ENCODE results near the gene GAL3ST3.

GAL3ST3 gene

DNA sequence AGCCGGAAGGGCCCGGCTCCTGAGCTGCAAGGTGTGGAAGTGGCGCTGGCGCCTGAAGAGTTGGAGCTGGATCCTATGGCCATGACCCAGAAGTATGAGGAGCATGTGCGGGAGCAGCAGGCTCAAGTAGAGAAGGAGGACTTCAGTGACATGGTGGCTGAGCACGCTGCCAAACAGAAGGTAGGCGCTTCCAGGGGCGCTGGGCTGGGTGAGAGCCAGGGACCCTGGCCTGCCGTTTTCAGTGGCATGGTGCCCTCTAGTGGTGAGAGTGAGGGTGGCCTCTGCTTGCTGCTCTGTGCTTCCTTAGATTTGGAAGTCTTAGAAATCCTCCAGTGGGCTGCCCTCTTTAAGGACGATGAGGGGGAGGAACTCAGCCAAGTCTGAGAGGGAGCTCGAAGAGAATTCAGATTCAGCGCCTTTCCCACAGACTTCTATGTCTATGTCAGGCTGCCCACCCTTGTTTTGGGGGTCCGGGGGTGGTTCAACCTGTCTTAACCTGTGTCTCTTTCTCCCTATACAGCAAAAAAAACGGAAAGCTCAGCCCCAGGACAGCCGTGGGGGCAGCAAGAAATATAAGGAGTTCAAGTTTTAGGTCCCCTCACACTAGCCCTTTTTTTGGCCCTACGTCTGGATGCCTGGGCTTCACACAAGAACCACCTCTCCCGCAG lies 19.3 kb upstream of the GAL3ST3 start:
- Histone ChIP-seq H3K4me1 (ENCODE audit: control insufficient read depth, insufficient read depth, low read length) (peaks cover 27% of the 10 kb centered on the region), H3K9me3 (replicated peaks; ENCODE audit: low read length) (no peaks in the 10 kb centered on the region), H3K36me3 (ENCODE audit: insufficient read depth, low read length) (peaks cover 65% of the 10 kb centered on the region), H3K4me2 (ENCODE audit: low read length) (no peak overlapping the region), H3K9ac (ENCODE audit: low read depth, low read length) (peak overlapping the region; percentile 87), H3K27me3 (ENCODE audit: control insufficient read depth, insufficient read depth, low read length) (no peaks in the 10 kb centered on the region), H3K4me3 (ENCODE audit: low read length) (no peak overlapping the region)

DNA sequence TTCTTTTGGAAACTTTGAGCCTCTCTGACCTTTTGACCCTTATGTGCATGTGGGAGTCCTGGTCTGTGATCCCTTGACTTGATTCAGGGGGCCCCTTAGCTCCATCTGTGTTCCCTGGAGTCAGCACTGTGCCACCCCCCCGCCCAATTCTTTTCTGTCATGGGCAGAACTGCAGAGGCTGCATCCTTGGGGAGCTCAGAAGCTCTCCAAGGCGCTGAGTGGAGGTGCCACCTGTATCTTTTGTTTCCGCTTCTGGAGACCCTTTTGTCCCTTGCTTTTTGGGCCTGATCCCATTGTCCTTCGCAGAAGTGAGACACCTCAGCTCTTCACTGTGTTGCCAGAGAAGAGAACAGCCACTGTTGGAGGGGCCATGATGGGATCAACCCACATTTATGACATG lies 18.7 kb upstream of the GAL3ST3 start:
- no peaks in the 10 kb centered on the region for H3K9me3 ChIP-seq (replicated peaks; ENCODE audit: low read length)
- H3K4me3 ChIP-seq (ENCODE audit: low read length), result no peak overlapping the region
- no peak overlapping the region for H3K4me2 ChIP-seq (ENCODE audit: low read length)
- H3K4me1 ChIP-seq (ENCODE audit: control insufficient read depth, insufficient read depth, low read length), result peaks cover 25% of the 10 kb centered on the region
- peaks cover 68% of the 10 kb centered on the region for H3K36me3 ChIP-seq (ENCODE audit: insufficient read depth, low read length)
- no peak overlapping the region for H3K9ac ChIP-seq (ENCODE audit: low read depth, low read length)
- no peaks in the 10 kb centered on the region for H3K27me3 ChIP-seq (ENCODE audit: control insufficient read depth, insufficient read depth, low read length)

DNA sequence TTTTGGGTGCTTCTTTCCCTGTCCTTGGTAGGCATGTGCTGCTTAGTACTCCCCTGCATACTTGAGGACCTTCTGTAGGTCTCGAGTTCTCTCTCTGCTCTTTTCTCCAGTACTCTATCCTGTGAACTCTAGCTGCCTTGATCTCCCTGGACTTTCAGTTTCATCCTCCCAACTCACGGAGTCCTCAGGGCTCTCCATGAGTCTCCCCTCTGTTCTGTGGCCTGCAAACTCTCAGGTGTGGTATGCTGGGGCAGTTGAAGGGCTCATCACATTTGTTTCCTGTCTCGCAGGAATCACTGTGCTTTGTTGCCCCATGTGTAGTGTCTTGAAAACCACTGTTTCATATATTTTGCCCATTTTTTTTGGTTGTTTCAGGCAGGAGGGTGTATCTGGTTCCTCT lies 17.8 kb upstream of the GAL3ST3 start:
- H3K9ac ChIP-seq (ENCODE audit: low read depth, low read length), result no peak overlapping the region
- H3K36me3 ChIP-seq (ENCODE audit: insufficient read depth, low read length), result peaks cover 71% of the 10 kb centered on the region
- H3K4me1 ChIP-seq (ENCODE audit: control insufficient read depth, insufficient read depth, low read length), result peaks cover 16% of the 10 kb centered on the region
- H3K4me2 ChIP-seq (ENCODE audit: low read length), result no peak overlapping the region
- no peak overlapping the region for H3K4me3 ChIP-seq (ENCODE audit: low read length)
- no peaks in the 10 kb centered on the region for H3K27me3 ChIP-seq (ENCODE audit: control insufficient read depth, insufficient read depth, low read length)
- no peaks in the 10 kb centered on the region for H3K9me3 ChIP-seq (replicated peaks; ENCODE audit: low read length)

DNA sequence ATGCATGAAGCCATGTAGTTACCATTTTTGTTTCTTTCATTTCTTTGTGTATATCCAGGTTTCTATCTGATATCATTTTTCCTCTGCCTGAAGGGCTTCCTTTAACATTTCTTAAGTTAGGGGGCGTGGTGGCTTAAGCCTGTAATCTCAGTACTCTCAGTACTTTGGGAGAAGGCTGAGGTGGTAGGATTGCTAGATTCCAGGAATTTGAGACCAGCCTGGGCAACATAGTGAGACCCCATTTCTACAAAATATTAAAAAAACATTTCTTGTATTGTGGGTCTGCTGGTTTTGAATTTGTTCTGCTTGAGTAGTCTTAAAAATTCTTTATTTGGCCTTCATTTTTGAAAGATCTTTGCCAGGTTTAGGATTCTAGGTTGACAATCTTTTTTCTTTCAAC lies 15.6 kb upstream of the GAL3ST3 start:
- peaks cover 93% of the 10 kb centered on the region for H3K36me3 ChIP-seq (ENCODE audit: insufficient read depth, low read length)
- no peaks in the 10 kb centered on the region for H3K9me3 ChIP-seq (replicated peaks; ENCODE audit: low read length)
- H3K4me1 ChIP-seq (ENCODE audit: control insufficient read depth, insufficient read depth, low read length), result peaks cover 13% of the 10 kb centered on the region
- no peak overlapping the region for H3K4me3 ChIP-seq (ENCODE audit: low read length)
- H3K9ac ChIP-seq (ENCODE audit: low read depth, low read length), result no peak overlapping the region
- H3K27me3 ChIP-seq (ENCODE audit: control insufficient read depth, insufficient read depth, low read length), result no peaks in the 10 kb centered on the region
- H3K4me2 ChIP-seq (ENCODE audit: low read length), result no peak overlapping the region

DNA sequence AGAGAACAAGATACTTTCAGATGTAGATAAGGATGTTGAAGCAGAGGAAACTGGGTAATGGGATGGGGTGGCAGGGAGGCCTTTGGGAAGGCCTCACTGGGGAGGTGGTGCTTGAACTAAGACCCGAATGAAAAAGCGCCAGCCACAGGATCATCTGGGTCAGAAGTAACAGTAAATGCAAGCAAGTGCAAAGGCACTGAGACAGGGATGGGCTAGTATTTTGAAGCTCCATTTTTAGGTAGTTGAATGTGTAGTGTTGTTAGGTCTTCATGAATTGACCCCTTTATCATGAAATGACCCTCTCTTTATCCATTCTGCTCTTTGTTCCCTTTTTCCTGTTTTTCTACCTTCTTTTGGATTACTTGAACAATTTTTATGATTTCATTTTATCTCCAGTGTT lies 14.9 kb upstream of the GAL3ST3 start:
- no peak overlapping the region for H3K4me2 ChIP-seq (ENCODE audit: low read length)
- no peak overlapping the region for H3K9ac ChIP-seq (ENCODE audit: low read depth, low read length)
- H3K36me3 ChIP-seq (ENCODE audit: insufficient read depth, low read length), result peaks cover 95% of the 10 kb centered on the region
- H3K9me3 ChIP-seq (replicated peaks; ENCODE audit: low read length), result no peaks in the 10 kb centered on the region
- H3K4me3 ChIP-seq (ENCODE audit: low read length), result no peak overlapping the region
- H3K27me3 ChIP-seq (ENCODE audit: control insufficient read depth, insufficient read depth, low read length), result no peaks in the 10 kb centered on the region
- H3K4me1 ChIP-seq (ENCODE audit: control insufficient read depth, insufficient read depth, low read length), result peaks cover 6% of the 10 kb centered on the region

DNA sequence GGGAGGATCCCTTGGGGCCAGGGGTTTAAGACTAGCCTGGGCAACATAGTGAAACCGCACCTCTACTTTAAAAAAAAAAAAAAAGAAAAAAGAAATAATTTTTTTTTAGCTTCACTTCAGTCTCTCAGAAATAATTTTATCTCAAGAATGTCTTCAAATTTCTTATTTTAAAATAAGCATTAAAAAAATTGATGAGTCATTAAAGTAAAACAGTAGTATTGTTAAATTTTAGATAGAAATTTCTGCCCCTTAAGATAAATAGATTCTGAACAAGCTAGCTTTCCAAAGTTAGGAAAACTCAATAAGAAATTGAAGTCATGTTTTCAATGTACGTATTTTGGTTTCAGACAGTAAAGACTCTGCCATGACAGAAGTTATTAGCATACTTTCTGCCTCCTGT lies 13.4 kb upstream of the GAL3ST3 start:
- Histone ChIP-seq H3K27me3 (ENCODE audit: control insufficient read depth, insufficient read depth, low read length) (no peaks in the 10 kb centered on the region), H3K9me3 (replicated peaks; ENCODE audit: low read length) (no peaks in the 10 kb centered on the region), H3K4me2 (ENCODE audit: low read length) (no peak overlapping the region), H3K4me3 (ENCODE audit: low read length) (no peak overlapping the region), H3K4me1 (ENCODE audit: control insufficient read depth, insufficient read depth, low read length) (no peaks in the 10 kb centered on the region), H3K9ac (ENCODE audit: low read depth, low read length) (no peak overlapping the region), H3K36me3 (ENCODE audit: insufficient read depth, low read length) (peaks cover 94% of the 10 kb centered on the region)

DNA sequence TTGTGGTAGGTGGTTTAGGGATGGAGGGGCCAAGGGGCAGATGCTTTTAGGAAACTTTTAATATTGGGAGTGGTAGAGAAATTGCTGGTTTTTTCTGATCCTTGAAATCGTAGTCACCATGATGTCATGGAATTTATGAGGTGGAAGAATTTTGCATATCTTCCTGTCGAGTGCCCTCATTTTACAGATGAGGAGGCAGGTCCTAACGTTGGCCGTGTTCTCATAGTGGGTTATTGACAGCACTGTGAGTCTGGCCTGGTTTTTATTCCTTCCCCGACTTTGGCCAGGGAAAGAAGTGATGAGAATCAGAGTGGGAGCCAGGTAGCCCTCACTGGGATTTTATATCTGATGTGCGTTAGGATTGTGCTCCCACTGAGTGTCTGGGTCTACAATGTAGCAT lies 12.3 kb upstream of the GAL3ST3 start:
- Histone ChIP-seq H3K4me3 (ENCODE audit: low read length) (no peak overlapping the region), H3K27me3 (ENCODE audit: control insufficient read depth, insufficient read depth, low read length) (no peaks in the 10 kb centered on the region), H3K4me1 (ENCODE audit: control insufficient read depth, insufficient read depth, low read length) (no peaks in the 10 kb centered on the region), H3K9me3 (replicated peaks; ENCODE audit: low read length) (no peaks in the 10 kb centered on the region), H3K36me3 (ENCODE audit: insufficient read depth, low read length) (peaks cover 94% of the 10 kb centered on the region), H3K9ac (ENCODE audit: low read depth, low read length) (no peak overlapping the region), H3K4me2 (ENCODE audit: low read length) (no peak overlapping the region)

DNA sequence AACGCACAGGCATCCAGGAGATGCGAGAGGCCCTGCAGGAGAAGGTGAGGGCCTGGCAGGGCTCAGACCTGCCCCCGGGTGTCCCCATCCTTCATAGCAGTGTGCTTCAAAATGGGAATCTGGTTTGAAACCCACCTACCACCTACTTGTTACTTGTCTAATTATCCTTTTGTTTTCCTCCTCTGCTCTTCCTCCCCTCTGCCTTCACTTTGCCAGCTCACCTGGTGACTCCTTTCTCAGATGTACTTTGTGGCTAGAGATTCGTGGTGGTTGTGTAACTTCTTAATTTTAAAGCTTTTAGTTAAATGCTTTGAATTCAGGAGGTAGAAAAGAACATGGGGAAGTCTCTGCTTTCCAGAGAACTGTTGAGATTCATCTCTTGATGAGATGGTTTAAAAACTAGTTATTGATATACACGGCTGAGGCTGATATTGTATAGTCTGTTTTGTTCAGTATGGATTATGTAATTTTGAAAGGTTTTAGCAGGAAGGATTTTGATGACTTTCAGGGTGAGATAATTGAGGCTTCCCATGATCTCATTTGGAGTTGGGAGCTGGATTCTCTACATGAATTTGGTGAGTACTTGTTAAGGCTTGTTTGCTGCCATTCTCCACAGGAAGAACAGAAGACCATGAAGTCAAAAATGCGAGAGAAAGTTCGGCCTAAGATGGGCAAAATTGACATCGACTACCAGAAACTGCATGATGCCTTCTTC lies 11.2 kb upstream of the GAL3ST3 start:
- Histone ChIP-seq H3K9ac (ENCODE audit: low read depth, low read length) (no peak overlapping the region), H3K9me3 (replicated peaks; ENCODE audit: low read length) (no peaks in the 10 kb centered on the region), H3K4me3 (ENCODE audit: low read length) (no peak overlapping the region), H3K36me3 (ENCODE audit: insufficient read depth, low read length) (peaks cover 95% of the 10 kb centered on the region), H3K4me1 (ENCODE audit: control insufficient read depth, insufficient read depth, low read length) (no peaks in the 10 kb centered on the region), H3K4me2 (ENCODE audit: low read length) (no peak overlapping the region), H3K27me3 (ENCODE audit: control insufficient read depth, insufficient read depth, low read length) (no peaks in the 10 kb centered on the region)

DNA sequence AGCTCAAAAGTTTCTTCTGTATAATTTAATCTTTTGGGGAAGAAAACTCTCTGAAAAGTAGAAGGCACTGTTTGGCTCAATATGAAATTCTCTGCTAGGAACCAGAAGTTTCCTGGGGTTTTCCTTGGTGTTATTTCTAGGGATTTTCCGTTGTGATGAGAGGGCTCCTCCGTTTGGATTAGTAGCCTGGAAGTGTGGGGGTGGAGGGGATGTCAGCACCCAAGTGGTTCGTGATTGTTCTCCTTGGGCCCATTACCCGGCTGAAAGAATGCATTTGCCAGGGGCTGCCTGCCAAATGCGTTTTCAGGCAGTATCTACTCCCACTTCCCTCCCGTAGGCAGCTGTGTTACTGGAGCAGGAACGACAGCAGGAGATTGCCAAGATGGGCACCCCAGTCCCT lies 7.5 kb upstream of the GAL3ST3 start:
- peaks cover 68% of the 10 kb centered on the region for H3K36me3 ChIP-seq (ENCODE audit: insufficient read depth, low read length)

DNA sequence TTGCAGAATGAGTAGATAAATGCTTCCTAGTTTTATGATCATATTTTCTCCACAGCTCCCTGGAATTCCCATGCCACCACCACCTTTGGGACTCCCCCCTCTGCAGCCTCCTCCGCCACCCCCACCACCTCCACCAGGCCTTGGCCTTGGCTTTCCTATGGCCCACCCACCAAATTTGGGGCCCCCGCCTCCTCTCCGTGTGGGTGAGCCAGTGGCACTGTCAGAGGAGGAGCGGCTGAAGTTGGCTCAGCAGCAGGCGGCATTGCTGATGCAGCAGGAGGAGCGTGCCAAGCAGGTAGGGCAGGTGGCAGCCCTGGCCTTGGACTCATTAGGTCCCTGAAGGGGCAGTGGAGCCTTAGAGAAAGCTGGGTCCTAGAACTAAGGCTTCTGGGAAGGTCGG lies 6.1 kb upstream of the GAL3ST3 start:
- Histone ChIP-seq H3K4me1 (ENCODE audit: control insufficient read depth, insufficient read depth, low read length) (peaks cover 18% of the 10 kb centered on the region), H3K4me3 (ENCODE audit: low read length) (no peak overlapping the region), H3K9me3 (replicated peaks; ENCODE audit: low read length) (no peaks in the 10 kb centered on the region), H3K9ac (ENCODE audit: low read depth, low read length) (no peak overlapping the region), H3K36me3 (ENCODE audit: insufficient read depth, low read length) (peaks cover 54% of the 10 kb centered on the region), H3K27me3 (ENCODE audit: control insufficient read depth, insufficient read depth, low read length) (no peaks in the 10 kb centered on the region), H3K4me2 (ENCODE audit: low read length) (no peak overlapping the region)

More for the DNA sequence above, 7.5 kb upstream of the GAL3ST3 start:
- no peak overlapping the region for H3K4me2 ChIP-seq (ENCODE audit: low read length)
- H3K9ac ChIP-seq (ENCODE audit: low read depth, low read length), result no peak overlapping the region
- peaks cover 9% of the 10 kb centered on the region for H3K4me1 ChIP-seq (ENCODE audit: control insufficient read depth, insufficient read depth, low read length)
- H3K4me3 ChIP-seq (ENCODE audit: low read length), result no peak overlapping the region
- H3K27me3 ChIP-seq (ENCODE audit: control insufficient read depth, insufficient read depth, low read length), result no peaks in the 10 kb centered on the region
- H3K9me3 ChIP-seq (replicated peaks; ENCODE audit: low read length), result no peaks in the 10 kb centered on the region

DNA sequence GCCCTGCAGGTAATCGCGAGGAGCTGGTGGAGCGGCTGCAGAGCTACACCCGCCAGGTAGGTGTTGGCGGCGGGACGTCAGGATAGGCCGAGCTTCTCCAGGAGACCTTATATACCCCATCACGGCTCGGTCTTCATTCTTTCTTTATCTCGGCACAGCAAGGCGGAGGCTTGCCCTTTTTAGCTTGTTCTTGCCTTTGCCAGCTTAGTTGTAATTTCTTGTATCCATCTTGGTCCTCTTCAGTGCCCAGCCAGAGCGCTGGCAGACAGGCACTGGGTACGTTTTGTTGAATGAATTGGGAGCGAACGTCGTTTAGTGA lies 3.7 kb upstream of the GAL3ST3 start:
- H3K4me3 ChIP-seq (ENCODE audit: low read length), result peak overlapping the region; percentile 98
- H3K36me3 ChIP-seq (ENCODE audit: insufficient read depth, low read length), result peaks cover 31% of the 10 kb centered on the region
- H3K9ac ChIP-seq (ENCODE audit: low read depth, low read length), result peak overlapping the region; percentile 98
- H3K27me3 ChIP-seq (ENCODE audit: control insufficient read depth, insufficient read depth, low read length), result no peaks in the 10 kb centered on the region
- H3K4me1 ChIP-seq (ENCODE audit: control insufficient read depth, insufficient read depth, low read length), result peaks cover 22% of the 10 kb centered on the region
- peak overlapping the region; percentile 80 for H3K4me2 ChIP-seq (ENCODE audit: low read length)
- no peaks in the 10 kb centered on the region for H3K9me3 ChIP-seq (replicated peaks; ENCODE audit: low read length)

All from skeletal muscle satellite cell (primary cell).